Measurements from ENCODE around the gene TRPM4. TPM values are rescaled to one million over a fixed set of nuclear protein-coding genes. Genes with fewer than 3 reads are reported as not detected.
A peak's percentile ranks its signal among the peaks of the same experiment; 100 is the strongest.

The TRPM4 gene
- total and polyA plus RNA-seq, 2 of the 8 experiments (the other 6 are each of a cell fraction or from before 2014, with no cell fraction given): 11.3 to 13.3 TPM

GRCh38 chr19:49233163-49233562 lies 75.6 kb downstream of the TRPM4 start:
- no peak overlapping the region for H2AK5ac ChIP-seq (ENCODE audit: low read depth, low read length)
- CTCF ChIA-PET (ENCODE audit: partially characterized antibody): interaction anchor here (1.3 kb wide), 1 partner anchor 94 kb away, joined by 3 read pairs; no protein-coding TSS in a partner anchor

More at GRCh38 chr19:49233163-49233562, 75.6 kb downstream of the TRPM4 start:
- no peak overlapping the region for H3K27ac ChIP-seq (ENCODE audit: low read depth, low read length)
- H2BK120ac ChIP-seq (replicated peaks; ENCODE audit: low read depth, low read length): no peak overlapping the region
- FAIRE-seq: no peak
- H3K4me2 ChIP-seq (ENCODE audit: insufficient read depth in 1 of 2, low read depth in 2 of 2, low read length in 2 of 2): no peak overlapping the region
- no peak overlapping the region for H4K91ac ChIP-seq (replicated peaks; ENCODE audit: insufficient read length, low read length)
- no peaks in the 10 kb centered on the region for H3K79me1 ChIP-seq (ENCODE audit: low read depth, low read length)
- H3K79me2 ChIP-seq (ENCODE audit: control insufficient read depth in 1 of 2, insufficient read depth in 2 of 2, low read length in 2 of 2): no peaks in the 10 kb centered on the region
- H3K9ac ChIP-seq (replicated peaks in 1 of 4; ENCODE audit: extremely low read depth in 1 of 4, low read depth in 3 of 4, low read length in 3 of 4): no peak overlapping the region
- no peaks in the 10 kb centered on the region for H3K23me2 ChIP-seq (ENCODE audit: low read depth, low read length)
- DNase-seq (ENCODE audit: low read depth in 1 of 2, low spot score in 2 of 2): no peak
- no peak overlapping the region for H3K56ac ChIP-seq (replicated peaks; ENCODE audit: insufficient read length, low read depth, low read length)
- no peak overlapping the region for H4K5ac ChIP-seq (ENCODE audit: insufficient read length, low read depth, low read length)
- no peak overlapping the region for H2BK15ac ChIP-seq (ENCODE audit: low read length)
- TF ChIP-seq MAFK (IDR thresholded peaks at IDR 0.05; ENCODE audit: low read depth, low read length) (no peak), SP1 (IDR thresholded peaks at IDR 0.05; ENCODE audit: low read depth, low read length) (no peak)
- H3K23ac ChIP-seq (ENCODE audit: insufficient read length): no peak overlapping the region
- no peak overlapping the region for H3K4ac ChIP-seq (replicated peaks; ENCODE audit: insufficient read length, low read depth, low read length)
- no peak overlapping the region for H2BK20ac ChIP-seq (ENCODE audit: low read length)
- H2BK12ac ChIP-seq (ENCODE audit: low read depth, low read length): 0 out of 2 replicates have a peak overlapping the region, but pooled peaks have one; percentile 17
- no peaks in the 10 kb centered on the region for H4K20me1 ChIP-seq (replicated peaks in 1 of 2; ENCODE audit: control insufficient read depth in 1 of 2, insufficient read depth in 2 of 2, low read length in 2 of 2)
- no peaks in the 10 kb centered on the region for H3K27me3 ChIP-seq (replicated peaks in 1 of 4; ENCODE audit: control insufficient read depth in 3 of 4, extremely low read depth in 1 of 4, insufficient read depth in 3 of 4, low read length in 3 of 4)
- no peaks in the 10 kb centered on the region for H3K4me1 ChIP-seq (replicated peaks in 1 of 4; ENCODE audit: control insufficient read depth in 3 of 4, insufficient read depth in 4 of 4, low read length in 3 of 4)
- no peak overlapping the region for H4K8ac ChIP-seq (ENCODE audit: extremely low read depth, insufficient read depth, low read length)
- no peak overlapping the region for H2BK5ac ChIP-seq (ENCODE audit: low read depth, low read length)
- 80% methylated on average over 1 of the region's 1 CpG; no CpG with 5 or more reads in 1 of the 2 experiments for WGBS, 2 experiments (ENCODE audit: extremely low coverage in 1 of 2, insufficient coverage in 1 of 2, insufficient read length in 1 of 2, insufficient replicate concordance in 2 of 2, low coverage in 1 of 2, low lambda C conversion rate in 2 of 2, missing lambda C conversion rate in 1 of 2)
- H3K14ac ChIP-seq (ENCODE audit: insufficient read length): no peak overlapping the region
- no peak overlapping the region for H3K4me3 ChIP-seq (ENCODE audit: extremely low read depth in 1 of 4, insufficient read depth in 2 of 4, low read depth in 3 of 4, low read length in 4 of 4)
- no peaks in the 10 kb centered on the region for H3K36me3 ChIP-seq (ENCODE audit: control insufficient read depth in 2 of 4, insufficient read depth in 4 of 4, low read length in 3 of 4)
- H2AFZ ChIP-seq (ENCODE audit: low read length): no peak overlapping the region
- H3K18ac ChIP-seq (ENCODE audit: extremely low read depth, low read length): no peak overlapping the region
- POLR2A ChIA-PET (ENCODE audit: partially characterized antibody): no interaction called here
- H3K9me3 ChIP-seq (ENCODE audit: insufficient read depth in 2 of 2, low read depth in 1 of 2, low read length in 1 of 2): no peaks in the 10 kb centered on the region
